OCI-LY1 (cell line): ENCODE measurements around the gene TTYH1.

Source experiments
- CTCF ChIP-seq: fragments of 200-600 bp; sonication (generic), shearing (Covaris generic); IDR thresholded peaks from 2 replicates; pipeline ENCODE4 v1.5.1; 2017; ENCODE audit warnings: mild to moderate bottlenecking, antibody characterized with exemption, low read length, moderate library complexity, mixed read lengths
- EZH2 ChIP-seq: fragments of 200-600 bp; sonication (generic), shearing (Covaris generic); IDR thresholded peaks from 2 replicates; pipeline ENCODE4 v1.8.0; 2017; ENCODE audit warnings: borderline replicate concordance, mixed run types, mild to moderate bottlenecking, antibody characterized with exemption, low read length, moderate library complexity, mixed read lengths

GRCh38 chr19:54383330-54383729 lies 31.9 kb upstream of the TTYH1 start:
- TF ChIP-seq CTCF (no peak), EZH2 (no peak)
